ENCODE measurements around the gene HOXD8.

GRCh38 chr2:176160251-176160985 lies 30.9 kb downstream of the HOXD8 start:
- no peak for TF ChIP-seq CTCF (IDR thresholded peaks at IDR 0.05)
- no peak for TF ChIP-seq EP300 (IDR thresholded peaks at IDR 0.05)

Data from ovary (tissue), 3 donors.